Activated CD4-positive, alpha-beta T cell treated with anti-CD3 and anti-CD28 coated beads, Interleukin-2, amount 10 ng/mL, durations not matched to agents 24 days and 14 days (primary cell): Measurements from ENCODE around the gene DHRS7B. TPM values are rescaled to one million over a fixed set of nuclear protein-coding genes. Genes with fewer than 3 reads are reported as not detected.

ENCODE experiments used
- DNase-seq: peaks from one replicate; pipeline ENCODE4 v3.0.0; 2022
- H3K27ac Mint-ChIP-seq: one replicate; pipeline ENCODE4 v1.8.0; 2022; ENCODE audit warnings: mild to moderate bottlenecking, mixed read lengths
- H3K27me3 Mint-ChIP-seq: one replicate; pipeline ENCODE4 v1.8.0; 2022; ENCODE audit warnings: mixed read lengths
- H3K36me3 Mint-ChIP-seq: one replicate; pipeline ENCODE4 v1.8.0; 2022; ENCODE audit warnings: low read depth, mild to moderate bottlenecking, mixed read lengths
- H3K4me1 Mint-ChIP-seq: one replicate; pipeline ENCODE4 v1.8.0; 2021; ENCODE audit warnings: mixed read lengths
- H3K4me3 Mint-ChIP-seq: one replicate; pipeline ENCODE4 v1.8.0; 2022; ENCODE audit warnings: mild to moderate bottlenecking, moderate library complexity, mixed read lengths
- H3K9me3 Mint-ChIP-seq: one replicate; pipeline ENCODE4 v1.8.0; 2021; ENCODE audit warnings: mixed read lengths
- intact Hi-C: fragments of 100-400 bp; cut with micrococcal nuclease; formaldehyde crosslinking; loops from one replicate; pipeline ENCODE4 v1.15.1; 2023
- total RNA-seq: library from RNA; stranded (reverse); gene quantifications from 2 replicates; pipeline ENCODE4 v1.2.3, GENCODE V29; 2022

The DHRS7B gene
- total RNA-seq, 1 donor from 2014 or later = 22.8 TPM

- intact Hi-C loops = no loop called here
- Mint-ChIP-seq H3K4me1 (peaks cover 4% of the 10 kb centered on the region), H3K9me3 (peaks cover 17% of the 10 kb centered on the region), H3K27me3 (no peaks in the 10 kb centered on the region), H3K36me3 (peaks cover 37% of the 10 kb centered on the region), H3K4me3 (no peak overlapping the region), H3K27ac (no peak overlapping the region)
- no peak for DNase-seq
Observed at GRCh38 chr17:21149621-21150020, 22.9 kb downstream of the DHRS7B start.

- H3K4me3 Mint-ChIP-seq = no peak overlapping the region
- intact Hi-C loops = no loop called here
- peaks cover 4% of the 10 kb centered on the region for H3K4me1 Mint-ChIP-seq
- peaks cover 23% of the 10 kb centered on the region for H3K36me3 Mint-ChIP-seq
- no peak for DNase-seq
- no peaks in the 10 kb centered on the region for H3K27me3 Mint-ChIP-seq
- H3K27ac Mint-ChIP-seq = no peak overlapping the region
- H3K9me3 Mint-ChIP-seq = peaks cover 28% of the 10 kb centered on the region
Observed at GRCh38 chr17:21152731-21153130, 26.0 kb downstream of the DHRS7B start.

- DNase-seq = no peak
- Mint-ChIP-seq H3K9me3 (peaks cover 22% of the 10 kb centered on the region), H3K36me3 (peaks cover 11% of the 10 kb centered on the region), H3K4me1 (peaks cover 3% of the 10 kb centered on the region), H3K27me3 (no peaks in the 10 kb centered on the region), H3K4me3 (no peak overlapping the region), H3K27ac (no peak overlapping the region)
- intact Hi-C loops = no loop called here
Observed at GRCh38 chr17:21157586-21158370, 31.0 kb downstream of the DHRS7B start.

- H3K36me3 Mint-ChIP-seq = no peaks in the 10 kb centered on the region
- intact Hi-C loops = no loop called here
- peaks cover 4% of the 10 kb centered on the region for H3K9me3 Mint-ChIP-seq
- H3K27ac Mint-ChIP-seq = no peak overlapping the region
- H3K4me3 Mint-ChIP-seq = no peak overlapping the region
- H3K27me3 Mint-ChIP-seq = no peaks in the 10 kb centered on the region
- no peak for DNase-seq
- H3K4me1 Mint-ChIP-seq = peaks cover 3% of the 10 kb centered on the region
Observed at GRCh38 chr17:21160401-21160800, 33.6 kb downstream of the DHRS7B start.

GRCh38 chr17:21161498-21162393 is 35.0 kb downstream of the DHRS7B start:
- no peak for DNase-seq
- Mint-ChIP-seq H3K27me3 (no peaks in the 10 kb centered on the region), H3K27ac (no peak overlapping the region), H3K4me1 (peaks cover 3% of the 10 kb centered on the region), H3K9me3 (no peaks in the 10 kb centered on the region), H3K36me3 (no peaks in the 10 kb centered on the region), H3K4me3 (no peak overlapping the region)
- intact Hi-C loops = no loop called here

GRCh38 chr17:21162394-21162775 is 35.6 kb downstream of the DHRS7B start:
- H3K4me3 Mint-ChIP-seq = no peak overlapping the region
- H3K36me3 Mint-ChIP-seq = no peaks in the 10 kb centered on the region
- intact Hi-C loops = no loop called here
- no peaks in the 10 kb centered on the region for H3K9me3 Mint-ChIP-seq
- peaks cover 3% of the 10 kb centered on the region for H3K4me1 Mint-ChIP-seq
- no peak for DNase-seq
- H3K27me3 Mint-ChIP-seq = no peaks in the 10 kb centered on the region
- no peak overlapping the region for H3K27ac Mint-ChIP-seq

- H3K36me3 Mint-ChIP-seq = no peaks in the 10 kb centered on the region
- no peaks in the 10 kb centered on the region for H3K9me3 Mint-ChIP-seq
- DNase-seq = no peak
- no peak overlapping the region for H3K4me3 Mint-ChIP-seq
- intact Hi-C loops = no loop called here
- H3K27ac Mint-ChIP-seq = no peak overlapping the region
- H3K27me3 Mint-ChIP-seq = no peaks in the 10 kb centered on the region
- H3K4me1 Mint-ChIP-seq = peaks cover 5% of the 10 kb centered on the region
Observed at GRCh38 chr17:21163101-21163500, 36.3 kb downstream of the DHRS7B start.

GRCh38 chr17:21164216-21164615 is 37.5 kb downstream of the DHRS7B start:
- H3K27me3 Mint-ChIP-seq = no peaks in the 10 kb centered on the region
- DNase-seq = no peak
- no peak overlapping the region for H3K27ac Mint-ChIP-seq
- peaks cover 2% of the 10 kb centered on the region for H3K4me1 Mint-ChIP-seq
- intact Hi-C loops = no loop called here
- no peaks in the 10 kb centered on the region for H3K9me3 Mint-ChIP-seq
- no peak overlapping the region for H3K4me3 Mint-ChIP-seq
- H3K36me3 Mint-ChIP-seq = peaks cover 2% of the 10 kb centered on the region

- intact Hi-C loops = no loop called here
- Mint-ChIP-seq H3K4me1 (peaks cover 2% of the 10 kb centered on the region), H3K27ac (no peak overlapping the region), H3K27me3 (no peaks in the 10 kb centered on the region), H3K36me3 (peaks cover 2% of the 10 kb centered on the region), H3K9me3 (no peaks in the 10 kb centered on the region), H3K4me3 (no peak overlapping the region)
- no peak for DNase-seq
Observed at GRCh38 chr17:21164620-21165019, 37.9 kb downstream of the DHRS7B start.

- DNase-seq = no peak
- no peak overlapping the region for H3K4me3 Mint-ChIP-seq
- H3K27ac Mint-ChIP-seq = no peak overlapping the region
- H3K4me1 Mint-ChIP-seq = peaks cover 7% of the 10 kb centered on the region
- no peaks in the 10 kb centered on the region for H3K9me3 Mint-ChIP-seq
- no peaks in the 10 kb centered on the region for H3K27me3 Mint-ChIP-seq
- intact Hi-C loops = no loop called here
- peaks cover 2% of the 10 kb centered on the region for H3K36me3 Mint-ChIP-seq
Observed at GRCh38 chr17:21165922-21166594, 39.3 kb downstream of the DHRS7B start.

- no peak overlapping the region for H3K4me3 Mint-ChIP-seq
- peaks cover 2% of the 10 kb centered on the region for H3K36me3 Mint-ChIP-seq
- peaks cover 12% of the 10 kb centered on the region for H3K4me1 Mint-ChIP-seq
- no peaks in the 10 kb centered on the region for H3K9me3 Mint-ChIP-seq
- DNase-seq = no peak
- H3K27ac Mint-ChIP-seq = no peak overlapping the region
- H3K27me3 Mint-ChIP-seq = no peaks in the 10 kb centered on the region
- intact Hi-C loops = no loop called here
Observed at GRCh38 chr17:21166595-21167210, 39.9 kb downstream of the DHRS7B start.

GRCh38 chr17:21167303-21167702 is 40.5 kb downstream of the DHRS7B start:
- Mint-ChIP-seq H3K36me3 (peaks cover 2% of the 10 kb centered on the region), H3K27me3 (no peaks in the 10 kb centered on the region)

GRCh38 chr17:21168555-21168865 is 41.7 kb downstream of the DHRS7B start:
- H3K9me3 Mint-ChIP-seq = no peaks in the 10 kb centered on the region

More at GRCh38 chr17:21167303-21167702, 40.5 kb downstream of the DHRS7B start:
- Mint-ChIP-seq H3K9me3 (no peaks in the 10 kb centered on the region), H3K4me3 (no peak overlapping the region), H3K27ac (no peak overlapping the region), H3K4me1 (peaks cover 14% of the 10 kb centered on the region)
- intact Hi-C loops = no loop called here
- DNase-seq = no peak

More at GRCh38 chr17:21168555-21168865, 41.7 kb downstream of the DHRS7B start:
- Mint-ChIP-seq H3K4me1 (peaks cover 14% of the 10 kb centered on the region), H3K36me3 (peaks cover 5% of the 10 kb centered on the region), H3K27me3 (no peaks in the 10 kb centered on the region), H3K27ac (no peak overlapping the region), H3K4me3 (no peak overlapping the region)
- intact Hi-C loops = no loop called here
- no peak for DNase-seq
